Choroid plexus epithelial cell (primary cell): ENCODE results near the gene VEZT.

ENCODE experiments used
- DNase-seq: peaks from one replicate; pipeline ENCODE4 v3.0.0-alpha.2; 2010; ENCODE audit warnings: low read depth
- H3K4me3 ChIP-seq: 2 replicates; pipeline ENCODE4 v1.5.1; 2011; ENCODE audit warnings: low read depth, mild to moderate bottlenecking, control low read depth, low read length, moderate library complexity
- TF ChIP-seq, protein P1 (sequence below): conservative IDR thresholded peaks from 2 replicates; pipeline ENCODE4 v1.5.1; 2011; ENCODE audit warnings: low read depth, mild to moderate bottlenecking, control low read depth, inconsistent platforms, low read length, moderate library complexity

VEZT gene, protein sequence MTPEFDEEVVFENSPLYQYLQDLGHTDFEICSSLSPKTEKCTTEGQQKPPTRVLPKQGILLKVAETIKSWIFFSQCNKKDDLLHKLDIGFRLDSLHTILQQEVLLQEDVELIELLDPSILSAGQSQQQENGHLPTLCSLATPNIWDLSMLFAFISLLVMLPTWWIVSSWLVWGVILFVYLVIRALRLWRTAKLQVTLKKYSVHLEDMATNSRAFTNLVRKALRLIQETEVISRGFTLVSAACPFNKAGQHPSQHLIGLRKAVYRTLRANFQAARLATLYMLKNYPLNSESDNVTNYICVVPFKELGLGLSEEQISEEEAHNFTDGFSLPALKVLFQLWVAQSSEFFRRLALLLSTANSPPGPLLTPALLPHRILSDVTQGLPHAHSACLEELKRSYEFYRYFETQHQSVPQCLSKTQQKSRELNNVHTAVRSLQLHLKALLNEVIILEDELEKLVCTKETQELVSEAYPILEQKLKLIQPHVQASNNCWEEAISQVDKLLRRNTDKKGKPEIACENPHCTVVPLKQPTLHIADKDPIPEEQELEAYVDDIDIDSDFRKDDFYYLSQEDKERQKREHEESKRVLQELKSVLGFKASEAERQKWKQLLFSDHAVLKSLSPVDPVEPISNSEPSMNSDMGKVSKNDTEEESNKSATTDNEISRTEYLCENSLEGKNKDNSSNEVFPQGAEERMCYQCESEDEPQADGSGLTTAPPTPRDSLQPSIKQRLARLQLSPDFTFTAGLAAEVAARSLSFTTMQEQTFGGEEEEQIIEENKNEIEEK

DNA sequence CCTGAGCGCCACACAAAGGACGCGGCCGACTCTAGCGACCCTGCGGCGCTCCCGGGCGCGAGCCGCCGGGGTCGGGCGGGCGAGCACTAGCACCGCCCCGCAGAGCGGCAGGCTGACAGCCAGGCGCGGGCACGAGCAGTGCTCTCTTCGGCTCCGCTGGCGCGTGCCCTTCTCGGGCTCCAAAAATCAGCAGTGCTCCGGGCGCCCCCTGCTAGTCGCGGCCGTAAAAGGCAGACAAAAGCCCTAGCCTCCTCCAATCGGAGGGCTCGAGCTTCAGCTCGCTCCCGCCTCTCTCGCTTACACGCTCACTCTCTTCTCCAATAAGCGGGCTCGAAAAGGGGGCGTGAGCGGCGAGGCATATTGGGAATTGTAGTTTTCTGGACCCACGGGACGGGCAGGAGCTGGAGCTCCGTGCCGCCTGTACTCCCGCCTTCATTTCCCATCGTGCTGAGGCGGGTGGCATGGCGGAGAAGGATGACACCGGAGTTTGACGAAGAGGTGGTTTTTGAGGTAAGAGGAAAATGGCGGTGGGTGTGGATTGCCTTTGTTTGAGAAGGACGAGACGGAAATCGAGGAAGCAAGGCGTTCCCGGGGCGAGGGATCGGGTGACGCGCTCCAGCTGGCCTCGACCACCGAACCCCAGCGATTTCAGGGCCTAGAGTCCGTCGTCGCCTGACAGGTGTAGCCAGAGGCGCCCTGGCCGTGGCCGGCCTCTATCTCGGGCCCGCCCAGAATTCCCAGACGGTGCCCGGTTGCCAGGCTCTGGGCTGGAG is at the start of gene VEZT, which contains the start of gene FGD6:
VEZT (plus strand) TSS at position 431 of the 773 bp plus-strand sequence; CDS start at position 475, 44 bp downstream.
FGD6 (minus strand) TSS at position 91 of the 773 bp plus-strand sequence. CDS start 227 bp downstream, outside the sequence.
- TF ChIP-seq, protein P1, sequence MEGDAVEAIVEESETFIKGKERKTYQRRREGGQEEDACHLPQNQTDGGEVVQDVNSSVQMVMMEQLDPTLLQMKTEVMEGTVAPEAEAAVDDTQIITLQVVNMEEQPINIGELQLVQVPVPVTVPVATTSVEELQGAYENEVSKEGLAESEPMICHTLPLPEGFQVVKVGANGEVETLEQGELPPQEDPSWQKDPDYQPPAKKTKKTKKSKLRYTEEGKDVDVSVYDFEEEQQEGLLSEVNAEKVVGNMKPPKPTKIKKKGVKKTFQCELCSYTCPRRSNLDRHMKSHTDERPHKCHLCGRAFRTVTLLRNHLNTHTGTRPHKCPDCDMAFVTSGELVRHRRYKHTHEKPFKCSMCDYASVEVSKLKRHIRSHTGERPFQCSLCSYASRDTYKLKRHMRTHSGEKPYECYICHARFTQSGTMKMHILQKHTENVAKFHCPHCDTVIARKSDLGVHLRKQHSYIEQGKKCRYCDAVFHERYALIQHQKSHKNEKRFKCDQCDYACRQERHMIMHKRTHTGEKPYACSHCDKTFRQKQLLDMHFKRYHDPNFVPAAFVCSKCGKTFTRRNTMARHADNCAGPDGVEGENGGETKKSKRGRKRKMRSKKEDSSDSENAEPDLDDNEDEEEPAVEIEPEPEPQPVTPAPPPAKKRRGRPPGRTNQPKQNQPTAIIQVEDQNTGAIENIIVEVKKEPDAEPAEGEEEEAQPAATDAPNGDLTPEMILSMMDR: peak; percentile 64
- peak; percentile 99 for DNase-seq
- peak within 1 kb of the TSS; percentile 90 for H3K4me3 ChIP-seq

DNA sequence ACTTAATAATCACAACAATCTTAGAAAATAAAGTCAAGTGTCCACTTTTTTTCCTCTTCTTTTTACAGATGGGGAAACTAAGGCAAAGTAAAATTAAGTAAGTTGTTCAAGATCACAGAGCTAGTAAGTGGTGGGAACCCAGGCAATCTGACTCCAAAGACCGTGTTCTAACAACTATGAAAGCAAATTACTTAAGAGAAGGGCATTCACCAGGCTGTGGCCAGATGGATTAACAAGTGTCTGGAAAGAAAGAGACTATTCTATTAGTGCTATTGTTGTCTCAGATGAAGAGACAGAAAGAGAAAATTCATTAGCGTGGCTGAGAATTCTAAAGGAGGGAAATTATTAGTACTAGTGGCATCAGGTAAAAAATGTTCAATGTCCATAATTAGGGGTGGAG is 48.9 kb upstream of the VEZT start:
- TF ChIP-seq, protein P1: no peak

DNA sequence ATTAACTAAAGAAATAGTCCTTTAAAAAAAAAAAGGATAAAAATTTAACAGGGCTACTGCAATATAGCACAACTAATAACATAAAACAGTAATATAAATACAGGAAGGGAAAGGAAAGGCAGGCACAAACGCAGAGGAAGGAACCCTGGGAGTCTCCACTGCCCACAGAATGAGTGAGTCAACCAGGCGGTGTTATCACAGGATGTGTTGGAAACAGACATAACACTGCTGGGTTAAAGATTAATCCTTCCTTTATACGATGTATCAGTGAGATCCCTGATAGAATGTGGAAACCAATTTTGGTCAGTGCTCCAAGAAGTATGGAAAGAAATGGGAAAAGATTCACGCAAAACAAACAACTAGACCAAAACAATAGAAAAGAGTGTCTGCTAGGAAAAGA is 48.2 kb upstream of the VEZT start:
- DNase-seq: peak; percentile 87
- H3K4me3 ChIP-seq: no peak overlapping the region
- TF ChIP-seq, protein P1: no peak

More for the DNA sequence above, 48.9 kb upstream of the VEZT start:
- H3K4me3 ChIP-seq: no peak overlapping the region
- peak; percentile 39 for DNase-seq

DNA sequence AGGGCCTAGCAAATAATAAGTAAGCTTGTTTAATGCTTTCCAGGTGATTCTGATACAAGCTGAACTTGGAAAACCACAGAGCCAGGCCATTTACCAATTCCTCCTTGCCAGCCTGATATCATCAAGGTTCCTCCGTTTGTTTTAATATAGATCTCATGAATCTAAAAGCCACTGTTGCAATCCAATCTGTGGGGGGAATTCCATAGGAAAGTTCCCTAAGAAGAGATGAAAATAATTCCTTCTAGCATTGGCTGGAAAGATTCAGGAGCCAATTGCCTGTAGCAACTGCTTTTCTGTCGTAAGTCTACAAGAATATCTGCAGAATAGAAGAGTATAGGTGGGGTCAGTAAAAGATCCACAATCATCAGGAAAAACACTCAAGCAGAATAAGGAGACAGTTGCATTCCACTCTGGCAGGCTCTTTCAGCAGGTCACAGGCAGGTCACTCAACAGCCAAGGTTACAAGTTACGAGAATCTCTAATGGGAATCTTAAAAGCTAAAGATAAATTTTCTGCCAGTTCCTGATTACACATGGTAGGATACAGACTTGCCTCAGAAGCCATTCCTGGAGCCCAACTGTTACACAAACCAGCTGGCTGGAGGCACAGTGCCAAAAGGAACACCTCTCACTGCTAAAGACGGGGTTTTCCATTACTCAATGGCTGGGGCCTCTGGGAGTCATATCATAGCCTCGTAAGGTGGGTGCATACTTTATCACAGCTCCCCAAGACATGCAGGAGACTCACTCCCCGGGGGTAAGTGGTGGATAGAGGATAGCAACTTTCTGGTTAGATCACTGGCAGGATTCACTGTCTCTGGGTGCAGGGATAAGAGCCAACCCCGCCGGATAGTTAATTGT is 44.0 kb upstream of the VEZT start:
- DNase-seq: peak; percentile 96
- TF ChIP-seq, protein P1: no peak
- H3K4me3 ChIP-seq: no peak overlapping the region

DNA sequence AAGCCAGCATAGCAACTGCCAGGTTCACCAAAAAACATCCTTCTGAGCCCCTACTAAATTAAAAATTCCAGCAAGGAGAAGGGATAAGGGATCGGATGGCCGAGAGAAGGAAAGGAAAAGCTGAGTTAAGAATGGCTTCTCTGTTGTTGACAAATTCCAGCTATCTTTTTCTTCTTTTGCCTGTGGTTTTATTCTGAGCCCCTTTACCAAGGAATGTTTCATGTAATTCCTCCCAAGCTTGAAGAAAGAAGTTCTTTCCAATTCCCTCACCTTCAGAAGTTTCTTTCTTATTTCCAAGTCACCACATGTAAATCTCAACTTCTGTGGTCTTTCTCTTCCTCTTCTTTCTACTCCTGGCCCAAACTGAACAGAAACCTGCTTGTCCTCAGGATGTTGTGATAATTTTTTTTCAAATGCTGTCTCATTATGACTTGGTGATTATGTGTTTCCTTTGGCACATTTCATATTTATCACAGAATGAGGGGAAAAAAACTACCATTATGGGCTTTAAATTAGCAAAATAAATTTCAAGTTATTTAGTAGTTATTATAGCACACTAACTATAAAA is 40.3 kb upstream of the VEZT start:
- TF ChIP-seq, protein P1: no peak
- no peak overlapping the region for H3K4me3 ChIP-seq
- no peak for DNase-seq
